GM12878 (cell line): ENCODE data around the gene NSL1. TPM values are rescaled to one million over a fixed set of nuclear protein-coding genes. Genes with fewer than 3 reads are reported as not detected.

Experiments
- ATF2 ChIP-seq: IDR thresholded peaks from 2 replicates; pipeline ENCODE4 v1.6.1; 2012; ENCODE audit warnings: low read length, inconsistent platforms
- ATF7 ChIP-seq: fragments of 450-650 bp; IDR thresholded peaks from 2 replicates; pipeline ENCODE4 v1.6.1; 2016; ENCODE audit warnings: low read depth, mild to moderate bottlenecking
- BACH1 ChIP-seq: fragments of 450-650 bp; IDR thresholded peaks from 2 replicates; pipeline ENCODE4 v1.6.1; 2017; ENCODE audit warnings: mild to moderate bottlenecking, borderline replicate concordance
- CBX3 ChIP-seq: fragments of 200-600 bp; sonication (generic); IDR thresholded peaks from 2 replicates; pipeline ENCODE4 v1.6.1; 2016; ENCODE audit warnings: low read depth, borderline replicate concordance
- CBX5 ChIP-seq: sonication (generic); IDR thresholded peaks from 2 replicates; pipeline ENCODE4 v1.6.1; 2016; ENCODE audit warnings: low read depth, moderate library complexity, mild to moderate bottlenecking, inconsistent platforms
- CTCF ChIP-seq, 3 experiments: IDR thresholded peaks in 2 of 3; conservative IDR thresholded peaks in 1 of 3; 2 replicates each; pipeline ENCODE4 v1.5.1; 2011; ENCODE audit warnings: low read depth in 3 of 3, low read length in 3 of 3, mild to moderate bottlenecking in 3 of 3, control low read depth in 2 of 3, moderate library complexity in 2 of 3, inconsistent platforms in 1 of 3, mixed read lengths in 1 of 3; ENCODE audit not compliant: control insufficient read depth in 2 of 3, insufficient read depth in 1 of 3; ENCODE audit errors: extremely low read depth in 1 of 3
- GATAD2B ChIP-seq: fragments of 450-650 bp; conservative IDR thresholded peaks from 2 replicates; pipeline ENCODE4 v1.6.1; 2017; ENCODE audit warnings: low read depth, mild to moderate bottlenecking, moderate library complexity
- JUNB ChIP-seq: IDR thresholded peaks from 2 replicates; pipeline ENCODE4 v1.6.1; 2016; ENCODE audit warnings: antibody characterized with exemption, mild to moderate bottlenecking
- MEF2B ChIP-seq: fragments of 450-650 bp; IDR thresholded peaks from 2 replicates; pipeline ENCODE4 v1.6.1; 2018; ENCODE audit warnings: mild to moderate bottlenecking, moderate library complexity; ENCODE audit not compliant: partially characterized antibody, poor library complexity, severe bottlenecking
- NBN ChIP-seq: fragments of 450-650 bp; IDR thresholded peaks from 2 replicates; pipeline ENCODE4 v1.6.1; 2016
- NFIC ChIP-seq: IDR thresholded peaks from 2 replicates; pipeline ENCODE4 v1.6.1; 2012; ENCODE audit warnings: low read depth, mild to moderate bottlenecking, inconsistent platforms, low read length, moderate library complexity
- NFYA ChIP-seq: IDR thresholded peaks from 2 replicates; pipeline ENCODE4 v1.6.1; 2011; ENCODE audit warnings: low read depth, mild to moderate bottlenecking, low read length, improper control_type of control experiment, borderline replicate concordance
- NR2C1 ChIP-seq: fragments of 450-650 bp; IDR thresholded peaks from 2 replicates; pipeline ENCODE4 v1.6.1; 2017; ENCODE audit warnings: antibody characterized with exemption, mild to moderate bottlenecking, moderate library complexity
- PAX5 ChIP-seq: IDR thresholded peaks from 2 replicates; pipeline ENCODE4 v1.6.1; 2011; ENCODE audit warnings: low read depth, low read length, borderline replicate concordance
- RB1 ChIP-seq: fragments of 450-650 bp; formaldehyde crosslinking; IDR thresholded peaks from 2 replicates; pipeline ENCODE4 v1.6.1; 2017; ENCODE audit warnings: mild to moderate bottlenecking, borderline replicate concordance
- RELA ChIP-seq: fragments of 450-650 bp; IDR thresholded peaks from 2 replicates; pipeline ENCODE4 v1.8.0; 2014; ENCODE audit warnings: borderline replicate concordance; ENCODE audit not compliant: partially characterized antibody
- SKIL ChIP-seq: fragments of 450-650 bp; IDR thresholded peaks from 2 replicates; pipeline ENCODE4 v1.6.1; 2017; ENCODE audit warnings: mild to moderate bottlenecking, low read depth, inconsistent platforms; ENCODE audit not compliant: poor library complexity, severe bottlenecking
- STAT3 ChIP-seq: IDR thresholded peaks from 2 replicates; pipeline ENCODE4 v1.6.1; 2011; ENCODE audit warnings: low read depth, low read length, improper control_type of control experiment
- SUPT20H ChIP-seq: IDR thresholded peaks from 2 replicates; pipeline ENCODE4 v1.6.1; 2011; ENCODE audit warnings: low read depth, mild to moderate bottlenecking, low read length, moderate library complexity, borderline replicate concordance; ENCODE audit not compliant: control insufficient read depth
- TBL1XR1 ChIP-seq: IDR thresholded peaks from 2 replicates; pipeline ENCODE4 v1.6.1; 2012; ENCODE audit warnings: low read depth, low read length, improper control_type of control experiment
- TCF3 ChIP-seq: IDR thresholded peaks from 2 replicates; pipeline ENCODE4 v1.6.1; 2012; ENCODE audit warnings: low read depth, mild to moderate bottlenecking, low read length, borderline replicate concordance; ENCODE audit not compliant: insufficient read depth
- TCF7 ChIP-seq: IDR thresholded peaks from 2 replicates; pipeline ENCODE4 v1.6.1; 2014; ENCODE audit warnings: antibody characterized with exemption, borderline replicate concordance
- YBX1 ChIP-seq: fragments of 450-650 bp; IDR thresholded peaks from 2 replicates; pipeline ENCODE4 v1.6.1; 2016; ENCODE audit warnings: antibody characterized with exemption
- YY1 ChIP-seq: IDR thresholded peaks from 2 replicates; pipeline ENCODE4 v1.6.1; 2011; ENCODE audit warnings: low read depth, mild to moderate bottlenecking, low read length
- ZNF24 ChIP-seq: fragments of 450-650 bp; IDR thresholded peaks from 2 replicates; pipeline ENCODE4 v1.6.1; 2017; ENCODE audit warnings: antibody characterized with exemption, mild to moderate bottlenecking
- polyA plus RNA-seq, 11 experiments: library from polyadenylated mRNA; depleted of rRNA in 4 of 11; unstranded in 6 of 11; stranded (reverse) in 5 of 11; fragments of >200 nt; fragmentation: Nextera tagmentation in 4 of 11; fragmentation: Illumina TruSeq in 1 of 11; extraction: Ambion mirVana in 4 of 11; extraction: Trizol in 1 of 11; gene quantifications; 1 replicate in 1 of 11; 2 replicates in 10 of 11; pipeline versions ENCODE4 v1.2.1 to v1.2.3, GENCODE V29; 2011 to 2016; ENCODE audit warnings: inconsistent platforms in 2 of 11, missing spikeins in 2 of 11, low read depth in 1 of 11
- total RNA-seq, 4 experiments: library from RNA; depleted of rRNA in 3 of 4; stranded (reverse); fragments of >200 nt in 3 of 4; fragmentation: Illumina TruSeq in 1 of 4; extraction: Trizol in 1 of 4; gene quantifications; 2 replicates each; pipeline versions ENCODE4 v1.2.1 to v1.2.3, GENCODE V29; 2013 to 2021
- TF ChIP-seq, protein P1 (sequence below): IDR thresholded peaks from 2 replicates; pipeline ENCODE4 v1.6.1; 2011; ENCODE audit warnings: low read depth, mild to moderate bottlenecking, low read length, moderate library complexity, borderline replicate concordance; ENCODE audit errors: extremely low read depth

Gene NSL1
- total and polyA plus RNA-seq, 10 of the 15 experiments (the other 5 are each of a cell fraction or from before 2014, with no cell fraction given) = 36.7 to 74.2 (median 46.4) TPM

DNA sequence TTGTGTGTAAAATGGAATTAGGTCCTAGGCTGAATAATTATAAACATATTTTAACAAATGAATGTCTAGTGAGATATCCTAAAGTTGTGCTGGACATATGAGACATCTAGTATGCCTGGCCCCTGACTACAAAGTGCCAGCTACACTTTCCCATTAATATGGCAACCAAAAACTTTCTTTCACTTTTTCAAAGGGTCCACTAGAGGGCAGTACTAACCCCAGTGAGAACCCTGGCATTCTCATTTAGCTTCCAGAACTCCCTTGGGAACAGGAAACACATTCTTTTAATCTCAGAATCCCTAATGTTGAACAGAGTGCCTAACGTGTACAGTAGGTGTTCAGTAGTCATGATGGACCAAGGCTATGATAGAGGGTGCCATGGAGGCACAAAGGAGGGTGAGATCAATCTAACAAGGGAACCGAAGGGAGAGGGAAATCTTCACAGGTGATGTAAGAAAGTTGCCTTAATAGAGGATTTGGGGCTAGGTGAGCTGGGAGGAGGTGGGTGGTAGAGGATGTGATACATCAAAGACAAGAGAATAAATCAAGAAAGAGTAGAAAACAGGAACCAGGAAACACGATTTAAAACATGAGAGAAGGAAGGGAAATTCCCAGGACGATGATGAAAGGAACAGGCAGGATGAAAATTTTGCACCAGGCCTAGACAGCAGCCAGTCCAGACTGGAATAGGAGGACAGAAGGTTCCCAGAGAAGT, 41.6 kb downstream of the NSL1 start (continued):
- TF ChIP-seq SKIL (no peak), PAX5 (no peak), NFIC (peak; percentile 59; the same call in 1 of the 2 replicates), ATF7 (peak; percentile 66; the same call in 1 of the 2 replicates), CBX5 (no peak), GATAD2B (no peak), CBX3 (no peak), ATF2 (peak; percentile 33; the same call in 1 of the 2 replicates), NBN (0 out of 2 replicates have a peak, but pooled peaks have one; percentile 50), TCF7 (peak; percentile 49; the same call in 1 of the 2 replicates), TBL1XR1 (0 out of 2 replicates have a peak, but pooled peaks have one; percentile 16), YY1 (peak; percentile 48; the same call in 1 of the 2 replicates), CTCF (IDR thresholded peaks at IDR 0.05 in 2 of 3, conservative IDR thresholded peaks at IDR 0.05 in 1 of 3; ENCODE audit: control insufficient read depth in 2 of 3, extremely low read depth in 1 of 3, insufficient read depth in 1 of 3, low read depth in 3 of 3, low read length in 3 of 3) (peak; percentile 52 to 69 (median 53); a peak in 5 of 6 replicates), RELA (peak; percentile 65), NFYA (no peak), MEF2B (peak; percentile 81), SUPT20H (no peak), BACH1 (no peak), NR2C1 (no peak), JUNB (no peak), ZNF24 (no peak), STAT3 (no peak), YBX1 (no peak), TCF3 (no peak), RB1 (no peak)
- TF ChIP-seq, protein P1, sequence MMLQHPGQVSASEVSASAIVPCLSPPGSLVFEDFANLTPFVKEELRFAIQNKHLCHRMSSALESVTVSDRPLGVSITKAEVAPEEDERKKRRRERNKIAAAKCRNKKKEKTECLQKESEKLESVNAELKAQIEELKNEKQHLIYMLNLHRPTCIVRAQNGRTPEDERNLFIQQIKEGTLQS = no peak
